PC-3 (cell line): ENCODE data around the gene RAI14.

ENCODE experiments used
- EZH2 ChIP-seq: fragments of 300-600 bp; sonication (generic); IDR thresholded peaks from one replicate; pipeline ENCODE4 v1.6.1; 2017; ENCODE audit warnings: antibody characterized with exemption, mild to moderate bottlenecking, low read length; ENCODE audit not compliant: unreplicated experiment
- EZH2phosphoT487 ChIP-seq: fragments of 300-600 bp; sonication (generic); IDR thresholded peaks from 2 replicates; pipeline ENCODE4 v1.6.1; 2018; ENCODE audit warnings: mild to moderate bottlenecking, antibody characterized with exemption, low read length, borderline replicate concordance
- TF ChIP-seq, protein P1 (sequence below): fragments of 300-600 bp; sonication (generic); conservative IDR thresholded peaks from 2 replicates; pipeline ENCODE4 v1.5.1; 2017; ENCODE audit warnings: antibody characterized with exemption, low read depth, mild to moderate bottlenecking, low read length

DNA sequence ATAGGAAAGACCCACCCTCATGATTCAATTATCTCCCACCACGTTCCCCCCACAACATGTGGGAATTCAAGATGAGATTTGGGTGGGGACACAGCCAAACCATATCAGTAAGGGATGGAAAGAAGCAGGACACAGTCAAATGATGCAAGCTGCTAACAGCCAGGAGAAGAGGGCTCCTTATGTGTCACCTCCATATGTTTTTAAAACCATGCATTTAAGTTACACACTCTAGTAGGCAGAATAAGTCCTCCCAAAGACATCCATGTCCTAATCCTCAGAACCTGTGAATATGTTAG, 178.6 kb downstream of the RAI14 start:
- TF ChIP-seq, protein P1, sequence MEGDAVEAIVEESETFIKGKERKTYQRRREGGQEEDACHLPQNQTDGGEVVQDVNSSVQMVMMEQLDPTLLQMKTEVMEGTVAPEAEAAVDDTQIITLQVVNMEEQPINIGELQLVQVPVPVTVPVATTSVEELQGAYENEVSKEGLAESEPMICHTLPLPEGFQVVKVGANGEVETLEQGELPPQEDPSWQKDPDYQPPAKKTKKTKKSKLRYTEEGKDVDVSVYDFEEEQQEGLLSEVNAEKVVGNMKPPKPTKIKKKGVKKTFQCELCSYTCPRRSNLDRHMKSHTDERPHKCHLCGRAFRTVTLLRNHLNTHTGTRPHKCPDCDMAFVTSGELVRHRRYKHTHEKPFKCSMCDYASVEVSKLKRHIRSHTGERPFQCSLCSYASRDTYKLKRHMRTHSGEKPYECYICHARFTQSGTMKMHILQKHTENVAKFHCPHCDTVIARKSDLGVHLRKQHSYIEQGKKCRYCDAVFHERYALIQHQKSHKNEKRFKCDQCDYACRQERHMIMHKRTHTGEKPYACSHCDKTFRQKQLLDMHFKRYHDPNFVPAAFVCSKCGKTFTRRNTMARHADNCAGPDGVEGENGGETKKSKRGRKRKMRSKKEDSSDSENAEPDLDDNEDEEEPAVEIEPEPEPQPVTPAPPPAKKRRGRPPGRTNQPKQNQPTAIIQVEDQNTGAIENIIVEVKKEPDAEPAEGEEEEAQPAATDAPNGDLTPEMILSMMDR, result no peak
- TF ChIP-seq EZH2, result no peak
- no peak for TF ChIP-seq EZH2phosphoT487
